ENCODE data around the gene PMM2. TPM values are rescaled to one million over a fixed set of nuclear protein-coding genes. Genes with fewer than 3 reads are reported as not detected.

Gene PMM2
- total and polyA plus RNA-seq, 2 donors (not counting 1 experiment from before 2014, with no cell fraction given) = 15.8 to 47.5 TPM

DNA sequence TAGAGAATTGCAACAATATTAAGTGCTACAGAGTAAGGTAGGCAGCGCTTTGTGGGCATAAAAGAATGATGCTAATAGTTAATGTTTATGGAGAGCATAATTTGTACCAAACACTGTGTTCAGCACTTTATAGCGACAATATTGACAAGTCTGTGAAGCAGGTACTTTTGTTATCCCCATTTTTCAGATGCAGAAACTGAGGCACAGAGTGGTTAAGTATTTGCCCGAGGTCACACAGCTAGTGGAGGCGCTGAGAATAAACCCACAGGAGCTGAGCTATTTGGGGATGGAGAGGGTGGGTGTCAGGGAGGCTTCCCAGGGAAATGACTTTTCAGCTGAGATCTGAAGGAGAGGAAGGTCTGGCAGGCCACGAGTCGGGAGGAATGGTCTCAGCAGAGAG is 39.6 kb upstream of the PMM2 start:
- H3K27me3 ChIP-seq (replicated peaks in 1 of 4; ENCODE audit: control extremely low read depth in 1 of 4, control insufficient read depth in 3 of 4, insufficient read depth in 4 of 4, low read length in 3 of 4) = no peaks in the 10 kb centered on the region
- Mint-ChIP-seq H3K27ac (no peak overlapping the region), H3K27me3 (no peaks in the 10 kb centered on the region), H3K4me3 (no peak overlapping the region), H3K9me3 (ENCODE audit: insufficient read depth) (no peaks in the 10 kb centered on the region), H3K4me1 (no peaks in the 10 kb centered on the region)
- H3K27ac ChIP-seq (ENCODE audit: low read length in 2 of 2) = no peak overlapping the region
- DNase-seq = no peak
- no peaks in the 10 kb centered on the region for H4K20me1 ChIP-seq (ENCODE audit: control insufficient read depth, insufficient read depth, low read length, poor library complexity, severe bottlenecking)
- intact Hi-C loops (cut with micrococcal nuclease) = no loop called here
- no peaks in the 10 kb centered on the region for H3K4me1 ChIP-seq (ENCODE audit: control insufficient read depth in 2 of 2, insufficient read depth in 2 of 2, low read length in 2 of 2)
- no peak for TF ChIP-seq CTCF (IDR thresholded peaks at IDR 0.05)
- TF ChIP-seq EZH2 (IDR thresholded peaks at IDR 0.05; ENCODE audit: borderline replicate concordance, insufficient read depth, low read depth, low read length, poor library complexity, severe bottlenecking) = no peak
- H3K36me3 ChIP-seq (replicated peaks in 1 of 2; ENCODE audit: control extremely low read depth in 1 of 2, control insufficient read depth in 1 of 2, extremely low read depth in 1 of 2, insufficient read depth in 2 of 2, low read length in 1 of 2) = peaks cover 7 to 13% of the 10 kb centered on the region in 2 experiments
- H3K4me2 ChIP-seq (replicated peaks; ENCODE audit: low read depth, low read length, poor library complexity, severe bottlenecking) = no peak overlapping the region
- H3K79me2 ChIP-seq (ENCODE audit: control insufficient read depth, insufficient read depth, low read length) = no peaks in the 10 kb centered on the region
- peaks cover 0 to 2% (median 0%) of the 10 kb centered on the region in 3 donors for H3K9me3 ChIP-seq (ENCODE audit: control extremely low read depth in 1 of 3, control insufficient read depth in 2 of 3, insufficient read depth in 1 of 3, low read length in 2 of 3)
- ATAC-seq (ENCODE audit: low read depth) = no peak
- no peak overlapping the region for H3K9ac ChIP-seq (ENCODE audit: low read length)
- CTCF ChIA-PET = no interaction called here
- no peak overlapping the region for H3K4me3 ChIP-seq (ENCODE audit: control extremely low read depth in 1 of 5, extremely low read depth in 1 of 5, insufficient read depth in 1 of 5, low read depth in 2 of 5, low read length in 4 of 5)
- 97% methylated on average over 5 of the region's 6 CpGs for WGBS (ENCODE audit: insufficient coverage)
- POLR2A ChIA-PET = no interaction called here
- no peak overlapping the region for H2AFZ ChIP-seq (ENCODE audit: insufficient read depth, low read depth, low read length, poor library complexity, severe bottlenecking)

- CTCF ChIA-PET = no interaction called here
- 96% methylated on average over 10 of the region's 10 CpGs for WGBS (ENCODE audit: insufficient coverage)
- no peaks in the 10 kb centered on the region for H3K4me1 ChIP-seq (ENCODE audit: control insufficient read depth in 2 of 2, insufficient read depth in 2 of 2, low read length in 2 of 2)
- no peak for ATAC-seq (ENCODE audit: low read depth)
- no peak overlapping the region for H3K4me3 ChIP-seq (ENCODE audit: control extremely low read depth in 1 of 5, extremely low read depth in 1 of 5, insufficient read depth in 1 of 5, low read depth in 2 of 5, low read length in 4 of 5)
- Mint-ChIP-seq H3K4me3 (no peak overlapping the region), H3K9me3 (ENCODE audit: insufficient read depth) (no peaks in the 10 kb centered on the region), H3K27ac (no peak overlapping the region), H3K4me1 (no peaks in the 10 kb centered on the region), H3K27me3 (no peaks in the 10 kb centered on the region)
- no peak overlapping the region for H3K27ac ChIP-seq (ENCODE audit: low read length in 2 of 2)
- H3K79me2 ChIP-seq (ENCODE audit: control insufficient read depth, insufficient read depth, low read length) = no peaks in the 10 kb centered on the region
- no peaks in the 10 kb centered on the region for H3K27me3 ChIP-seq (replicated peaks in 1 of 4; ENCODE audit: control extremely low read depth in 1 of 4, control insufficient read depth in 3 of 4, insufficient read depth in 4 of 4, low read length in 3 of 4)
- H3K4me2 ChIP-seq (replicated peaks; ENCODE audit: low read depth, low read length, poor library complexity, severe bottlenecking) = no peak overlapping the region
- no peak overlapping the region for H2AFZ ChIP-seq (ENCODE audit: insufficient read depth, low read depth, low read length, poor library complexity, severe bottlenecking)
- peaks cover 4 to 13% of the 10 kb centered on the region in 2 experiments for H3K36me3 ChIP-seq (replicated peaks in 1 of 2; ENCODE audit: control extremely low read depth in 1 of 2, control insufficient read depth in 1 of 2, extremely low read depth in 1 of 2, insufficient read depth in 2 of 2, low read length in 1 of 2)
- POLR2A ChIA-PET = no interaction called here
- no peak for DNase-seq
- intact Hi-C loops (cut with micrococcal nuclease) = no loop called here
- peaks cover 0 to 2% (median 0%) of the 10 kb centered on the region in 3 donors for H3K9me3 ChIP-seq (ENCODE audit: control extremely low read depth in 1 of 3, control insufficient read depth in 2 of 3, insufficient read depth in 1 of 3, low read length in 2 of 3)
- H4K20me1 ChIP-seq (ENCODE audit: control insufficient read depth, insufficient read depth, low read length, poor library complexity, severe bottlenecking) = no peaks in the 10 kb centered on the region
- no peak for TF ChIP-seq EZH2 (IDR thresholded peaks at IDR 0.05; ENCODE audit: borderline replicate concordance, insufficient read depth, low read depth, low read length, poor library complexity, severe bottlenecking)
- no peak for TF ChIP-seq CTCF (IDR thresholded peaks at IDR 0.05)
- no peak overlapping the region for H3K9ac ChIP-seq (ENCODE audit: low read length)
Measured at GRCh38 chr16:8760021-8760420, 37.6 kb upstream of the PMM2 start.

Data from B cell (primary cell).